ENCODE results near the gene KIF5C.

- TF ChIP-seq POLR2A (IDR thresholded peaks at IDR 0.05) (no peak), CTCF (IDR thresholded peaks at IDR 0.05) (no peak), POLR2AphosphoS5 (IDR thresholded peaks at IDR 0.05; ENCODE audit: insufficient read depth in 1 of 2, low read depth in 1 of 2) (no peak)
These were observed 79.5 kb downstream of the KIF5C start for GRCh38 chr2:148954536-148954935.
